ENCODE data around the gene ICOSLG.

DNA sequence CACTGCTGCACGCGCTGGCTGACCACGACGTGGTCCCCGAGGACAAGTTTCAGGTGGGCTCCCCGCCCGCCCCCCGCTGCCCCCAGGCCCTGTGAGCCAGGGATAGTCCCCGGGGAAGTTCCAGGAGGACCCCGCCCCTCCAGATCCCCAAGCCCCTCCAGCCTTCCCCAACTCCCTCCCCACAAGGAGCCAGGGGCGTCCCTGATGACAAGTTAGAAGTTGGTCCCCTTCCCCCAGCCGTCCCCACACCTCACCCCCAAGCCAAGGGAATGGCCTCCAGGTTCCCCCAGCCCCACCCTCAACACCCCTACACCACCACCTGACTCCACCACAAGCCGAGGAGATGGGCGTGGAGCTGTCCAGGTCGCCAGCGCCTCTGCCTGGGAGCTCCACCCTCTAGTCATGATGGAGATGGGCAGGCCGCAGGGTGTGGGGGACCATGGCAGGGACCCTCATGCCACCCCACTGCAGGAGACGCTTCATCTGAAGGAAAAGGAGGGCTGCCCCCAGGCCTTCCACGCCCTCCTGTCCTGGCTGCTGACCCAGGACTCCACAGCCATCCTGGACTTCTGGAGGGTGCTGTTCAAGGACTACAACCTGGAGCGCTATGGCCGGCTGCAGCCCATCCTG, 45.5 kb upstream of the ICOSLG start:
- TF ChIP-seq CTCF (IDR thresholded peaks at IDR 0.05; ENCODE audit: poor library complexity) (no peak), EZH2 (IDR thresholded peaks at IDR 0.05; ENCODE audit: borderline replicate concordance) (no peak)

Measured in hepatocyte (in vitro differentiated cells).